HEK293 (cell line): ENCODE measurements around the gene LRRC46.

Experiments used
- FEZF1 ChIP-seq: fragments of 450-650 bp; formaldehyde crosslinking; IDR thresholded peaks from 2 replicates; pipeline ENCODE4 v1.5.1; 2016; ENCODE audit warnings: missing biosample characterization, missing genetic modification characterization
- HOXC10 ChIP-seq: sonication (generic); formaldehyde crosslinking; IDR thresholded peaks from 2 replicates; pipeline ENCODE4 v1.8.1; 2023; ENCODE audit warnings: mild to moderate bottlenecking, missing genetic modification reagents
- KLF10 ChIP-seq: fragments of 450-650 bp; IDR thresholded peaks from 2 replicates; pipeline ENCODE4 v1.5.1; 2018; ENCODE audit warnings: missing biosample characterization, mild to moderate bottlenecking, missing genetic modification characterization
- MYNN ChIP-seq: fragments of 450-650 bp; formaldehyde crosslinking; IDR thresholded peaks from 2 replicates; pipeline ENCODE4 v1.5.1; 2016; ENCODE audit warnings: missing biosample characterization, missing genetic modification characterization, borderline replicate concordance
- SP3 ChIP-seq: fragments of 450-650 bp; formaldehyde crosslinking; IDR thresholded peaks from 2 replicates; pipeline ENCODE4 v1.5.1; 2016; ENCODE audit warnings: missing biosample characterization, missing genetic modification characterization
- SP7 ChIP-seq: fragments of 450-650 bp; formaldehyde crosslinking; IDR thresholded peaks from 2 replicates; pipeline ENCODE4 v1.5.1; 2016; ENCODE audit warnings: missing biosample characterization, missing genetic modification characterization
- YY1 ChIP-seq: fragments of 450-650 bp; formaldehyde crosslinking; IDR thresholded peaks from 2 replicates; pipeline ENCODE4 v1.5.1; 2018; ENCODE audit warnings: missing biosample characterization, missing genetic modification characterization
- ZBTB26 ChIP-seq: fragments of 450-650 bp; formaldehyde crosslinking; optimal IDR thresholded peaks from 2 replicates; pipeline ENCODE3; 2016; ENCODE audit warnings: missing biosample characterization, mild to moderate bottlenecking, missing genetic modification characterization
- ZFHX2 ChIP-seq: fragments of 450-650 bp; formaldehyde crosslinking; conservative IDR thresholded peaks from 2 replicates; pipeline ENCODE4 v1.5.1; 2016; ENCODE audit warnings: missing biosample characterization, missing genetic modification characterization
- ZFP37 ChIP-seq: fragments of 450-650 bp; formaldehyde crosslinking; IDR thresholded peaks from 2 replicates; pipeline ENCODE4 v1.5.1; 2016; ENCODE audit warnings: missing biosample characterization, missing genetic modification characterization
- ZFP69B ChIP-seq: fragments of 450-650 bp; formaldehyde crosslinking; IDR thresholded peaks from 2 replicates; pipeline ENCODE4 v1.5.1; 2016; ENCODE audit warnings: missing biosample characterization, missing genetic modification characterization
- ZNF121 ChIP-seq: fragments of 450-650 bp; formaldehyde crosslinking; IDR thresholded peaks from 2 replicates; pipeline ENCODE4 v1.5.1; 2016; ENCODE audit warnings: missing biosample characterization, missing genetic modification characterization
- ZNF140 ChIP-seq: fragments of 450-650 bp; formaldehyde crosslinking; IDR thresholded peaks from 2 replicates; pipeline ENCODE4 v1.5.1; 2016; ENCODE audit warnings: missing biosample characterization, missing genetic modification characterization
- ZNF155 ChIP-seq: fragments of 450-650 bp; formaldehyde crosslinking; IDR thresholded peaks from 2 replicates; pipeline ENCODE4 v1.5.1; 2016; ENCODE audit warnings: missing biosample characterization, missing genetic modification characterization
- ZNF202 ChIP-seq: fragments of 450-650 bp; formaldehyde crosslinking; IDR thresholded peaks from 2 replicates; pipeline ENCODE4 v1.5.1; 2016; ENCODE audit warnings: missing biosample characterization, missing genetic modification characterization, borderline replicate concordance
- ZNF266 ChIP-seq: fragments of 450-650 bp; formaldehyde crosslinking; IDR thresholded peaks from 2 replicates; pipeline ENCODE4 v1.5.1; 2016; ENCODE audit warnings: missing biosample characterization, missing genetic modification characterization, low read depth
- ZNF292 ChIP-seq: fragments of 450-650 bp; formaldehyde crosslinking; IDR thresholded peaks from 2 replicates; pipeline ENCODE4 v1.5.1; 2016; ENCODE audit warnings: low read depth, missing biosample characterization, missing genetic modification characterization, borderline replicate concordance
- ZNF341 ChIP-seq: fragments of 450-650 bp; formaldehyde crosslinking; IDR thresholded peaks from 2 replicates; pipeline ENCODE4; 2016; ENCODE audit warnings: low read depth, missing biosample characterization, missing genetic modification characterization
- ZNF362 ChIP-seq: fragments of 450-650 bp; formaldehyde crosslinking; IDR thresholded peaks from 2 replicates; pipeline ENCODE4 v1.5.1; 2016; ENCODE audit warnings: missing biosample characterization, missing genetic modification characterization
- ZNF37A ChIP-seq: fragments of 450-650 bp; IDR thresholded peaks from 2 replicates; pipeline ENCODE4 v1.5.1; 2018; ENCODE audit warnings: missing biosample characterization, missing genetic modification characterization
- ZNF394 ChIP-seq: fragments of 450-650 bp; formaldehyde crosslinking; IDR thresholded peaks from 2 replicates; pipeline ENCODE4 v1.5.1; 2016; ENCODE audit warnings: missing biosample characterization, missing genetic modification characterization, mild to moderate bottlenecking, moderate library complexity, borderline replicate concordance
- ZNF501 ChIP-seq: fragments of 450-650 bp; formaldehyde crosslinking; IDR thresholded peaks from 2 replicates; pipeline ENCODE4 v1.5.1; 2016; ENCODE audit warnings: missing biosample characterization, missing genetic modification characterization
- ZNF518A ChIP-seq: fragments of 450-650 bp; formaldehyde crosslinking; conservative IDR thresholded peaks from 2 replicates; pipeline ENCODE4 v1.5.1; 2016; ENCODE audit warnings: low read depth, missing biosample characterization, missing genetic modification characterization
- ZNF600 ChIP-seq: fragments of 450-650 bp; formaldehyde crosslinking; IDR thresholded peaks from 2 replicates; pipeline ENCODE4 v1.5.1; 2016; ENCODE audit warnings: missing biosample characterization, missing genetic modification characterization
- ZNF621 ChIP-seq: fragments of 450-650 bp; formaldehyde crosslinking; IDR thresholded peaks from 2 replicates; pipeline ENCODE4 v1.5.1; 2017; ENCODE audit warnings: missing biosample characterization, missing genetic modification characterization
- ZNF623 ChIP-seq: fragments of 450-650 bp; formaldehyde crosslinking; IDR thresholded peaks from 2 replicates; pipeline ENCODE4 v1.5.1; 2016; ENCODE audit warnings: missing biosample characterization, missing genetic modification characterization
- ZNF624 ChIP-seq: fragments of 450-650 bp; formaldehyde crosslinking; IDR thresholded peaks from 2 replicates; pipeline ENCODE4 v1.5.1; 2017; ENCODE audit warnings: missing biosample characterization, missing genetic modification characterization
- ZSCAN16 ChIP-seq: fragments of 450-650 bp; formaldehyde crosslinking; IDR thresholded peaks from 2 replicates; pipeline ENCODE4 v1.5.1; 2016; ENCODE audit warnings: missing biosample characterization, missing genetic modification characterization
- ZSCAN23 ChIP-seq: fragments of 450-650 bp; formaldehyde crosslinking; IDR thresholded peaks from 2 replicates; pipeline ENCODE4 v1.5.1; 2016; ENCODE audit warnings: missing biosample characterization, missing genetic modification characterization
- TF ChIP-seq, protein P1 (sequence below): fragments of 450-650 bp; formaldehyde crosslinking; IDR thresholded peaks from 2 replicates; pipeline ENCODE4 v1.5.1; 2017; ENCODE audit warnings: missing biosample characterization, missing genetic modification characterization

The LRRC46 gene

GRCh38 chr17:47789611-47790561 is 41.6 kb upstream of the LRRC46 start (continued):
- TF ChIP-seq ZNF600: peak; percentile 77
- TF ChIP-seq ZNF624 (tag by site-specific recombination): no peak
- TF ChIP-seq ZNF518A: no peak
- no peak for TF ChIP-seq ZFHX2 (tag by site-specific recombination)
- TF ChIP-seq MYNN (tag by site-specific recombination): no peak
- TF ChIP-seq ZNF623 (tag by site-specific recombination): no peak
- TF ChIP-seq KLF10 (tag by site-specific recombination): no peak
- TF ChIP-seq YY1 (tag by site-specific recombination): no peak
- no peak for TF ChIP-seq ZNF37A
- no peak for TF ChIP-seq ZNF621 (tag by site-specific recombination)
- TF ChIP-seq ZFP69B (tag by site-specific recombination): peak; percentile 64
- 0 out of 2 replicates have a peak, but pooled peaks have one; percentile 17 for TF ChIP-seq ZNF121 (tag by site-specific recombination)
- peak; percentile 87 for TF ChIP-seq ZBTB26 (tag by site-specific recombination)
- 0 out of 2 replicates have a peak, but pooled peaks have one; percentile 82 for TF ChIP-seq ZFP37
- no peak for TF ChIP-seq ZSCAN16 (tag by site-specific recombination)
- 0 out of 2 replicates have a peak, but pooled peaks have one; percentile 18 for TF ChIP-seq SP3
- no peak for TF ChIP-seq ZNF362
- peak; percentile 30; the same call in 1 of the 2 replicates for TF ChIP-seq ZNF501 (tag by site-specific recombination)
- no peak for TF ChIP-seq ZNF266 (tag by site-specific recombination)
- TF ChIP-seq ZNF292: no peak
- TF ChIP-seq, protein P1, sequence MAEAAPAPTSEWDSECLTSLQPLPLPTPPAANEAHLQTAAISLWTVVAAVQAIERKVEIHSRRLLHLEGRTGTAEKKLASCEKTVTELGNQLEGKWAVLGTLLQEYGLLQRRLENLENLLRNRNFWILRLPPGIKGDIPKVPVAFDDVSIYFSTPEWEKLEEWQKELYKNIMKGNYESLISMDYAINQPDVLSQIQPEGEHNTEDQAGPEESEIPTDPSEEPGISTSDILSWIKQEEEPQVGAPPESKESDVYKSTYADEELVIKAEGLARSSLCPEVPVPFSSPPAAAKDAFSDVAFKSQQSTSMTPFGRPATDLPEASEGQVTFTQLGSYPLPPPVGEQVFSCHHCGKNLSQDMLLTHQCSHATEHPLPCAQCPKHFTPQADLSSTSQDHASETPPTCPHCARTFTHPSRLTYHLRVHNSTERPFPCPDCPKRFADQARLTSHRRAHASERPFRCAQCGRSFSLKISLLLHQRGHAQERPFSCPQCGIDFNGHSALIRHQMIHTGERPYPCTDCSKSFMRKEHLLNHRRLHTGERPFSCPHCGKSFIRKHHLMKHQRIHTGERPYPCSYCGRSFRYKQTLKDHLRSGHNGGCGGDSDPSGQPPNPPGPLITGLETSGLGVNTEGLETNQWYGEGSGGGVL: 0 out of 2 replicates have a peak, but pooled peaks have one; percentile 23
- TF ChIP-seq ZSCAN23 (tag by site-specific recombination): no peak
- TF ChIP-seq ZNF155 (tag by site-specific recombination): no peak
- no peak for TF ChIP-seq HOXC10
- TF ChIP-seq ZNF140: no peak
- TF ChIP-seq ZNF341 (tag by site-specific recombination): no peak
- peak; percentile 42; the same call in 1 of the 2 replicates for TF ChIP-seq ZNF394 (tag by site-specific recombination)
- TF ChIP-seq SP7 (tag by site-specific recombination): 0 out of 2 replicates have a peak, but pooled peaks have one; percentile 11
- TF ChIP-seq FEZF1 (tag by site-specific recombination): no peak
- TF ChIP-seq ZNF202: no peak
- TF ChIP-seq, all 188 proteins: peak for 43
